ENCODE data around the gene MCM8.

The MCM8 gene

DNA sequence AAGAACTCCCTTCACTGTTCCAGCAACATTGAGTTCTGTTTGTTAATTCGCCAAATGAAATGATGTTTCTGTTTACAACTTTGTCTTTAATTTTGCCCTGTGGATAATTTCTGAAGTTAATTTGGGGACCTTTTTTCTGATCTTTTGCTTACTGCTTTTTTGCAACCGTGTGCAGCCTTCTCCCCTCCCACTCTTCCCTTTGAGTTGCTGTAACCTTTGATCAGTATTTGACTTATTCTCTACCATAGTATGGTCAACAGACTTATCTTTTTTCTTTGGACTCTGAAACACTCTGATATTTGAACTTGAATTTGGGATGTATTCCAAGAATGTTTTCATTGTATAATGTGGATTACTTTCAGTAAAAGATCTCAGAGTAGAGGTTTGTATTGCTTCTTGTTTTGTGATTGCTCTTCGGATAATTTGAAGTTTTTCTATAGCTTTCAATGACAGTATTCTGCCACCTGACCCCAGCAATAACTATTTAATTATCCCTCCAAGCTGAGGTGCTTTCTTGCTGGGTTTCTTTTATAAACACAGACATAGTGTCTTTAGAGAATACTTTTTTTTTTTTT is 57.2 kb downstream of the MCM8 start:
- Histone ChIP-seq H3K79me2 (ENCODE audit: insufficient read depth, low read length) (peaks cover 72% of the 10 kb centered on the region), H3K27ac (ENCODE audit: low read length) (peak overlapping the region; percentile 85), H3K36me3 (ENCODE audit: insufficient read depth, low read length) (peaks cover 38% of the 10 kb centered on the region), H2AFZ (ENCODE audit: low read depth, low read length) (no peak overlapping the region), H3K4me2 (ENCODE audit: insufficient read depth, low read length) (peak overlapping the region; percentile 69), H4K20me1 (ENCODE audit: insufficient read depth, low read length) (peaks cover 29% of the 10 kb centered on the region; the same call in 1 of the 2 replicates), H3K9me3 (ENCODE audit: insufficient read depth, low read length, severe bottlenecking) (no peaks in the 10 kb centered on the region), H3K27me3 (ENCODE audit: insufficient read depth, low read length, poor library complexity) (no peaks in the 10 kb centered on the region), H3K4me3 (ENCODE audit: low read depth in 1 of 2, low read length in 2 of 2) (peak overlapping the region; percentile 64 to 82; a peak in 3 of 4 replicates), H3K9ac (ENCODE audit: low read depth, low read length) (peak overlapping the region; percentile 94), H3K4me1 (ENCODE audit: insufficient read depth, low read length) (peaks cover 36% of the 10 kb centered on the region)
- DNase-seq (no peak), ATAC-seq (ENCODE audit: insufficient read depth, low read depth) (no peak)
- no peak for TF ChIP-seq EZH2 (IDR thresholded peaks at IDR 0.05; ENCODE audit: borderline replicate concordance, low read depth, low read length, severe bottlenecking)
- TF ChIP-seq, protein P1, sequence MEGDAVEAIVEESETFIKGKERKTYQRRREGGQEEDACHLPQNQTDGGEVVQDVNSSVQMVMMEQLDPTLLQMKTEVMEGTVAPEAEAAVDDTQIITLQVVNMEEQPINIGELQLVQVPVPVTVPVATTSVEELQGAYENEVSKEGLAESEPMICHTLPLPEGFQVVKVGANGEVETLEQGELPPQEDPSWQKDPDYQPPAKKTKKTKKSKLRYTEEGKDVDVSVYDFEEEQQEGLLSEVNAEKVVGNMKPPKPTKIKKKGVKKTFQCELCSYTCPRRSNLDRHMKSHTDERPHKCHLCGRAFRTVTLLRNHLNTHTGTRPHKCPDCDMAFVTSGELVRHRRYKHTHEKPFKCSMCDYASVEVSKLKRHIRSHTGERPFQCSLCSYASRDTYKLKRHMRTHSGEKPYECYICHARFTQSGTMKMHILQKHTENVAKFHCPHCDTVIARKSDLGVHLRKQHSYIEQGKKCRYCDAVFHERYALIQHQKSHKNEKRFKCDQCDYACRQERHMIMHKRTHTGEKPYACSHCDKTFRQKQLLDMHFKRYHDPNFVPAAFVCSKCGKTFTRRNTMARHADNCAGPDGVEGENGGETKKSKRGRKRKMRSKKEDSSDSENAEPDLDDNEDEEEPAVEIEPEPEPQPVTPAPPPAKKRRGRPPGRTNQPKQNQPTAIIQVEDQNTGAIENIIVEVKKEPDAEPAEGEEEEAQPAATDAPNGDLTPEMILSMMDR (IDR thresholded peaks at IDR 0.05; ENCODE audit: borderline replicate concordance, extremely low read depth, low read length, poor library complexity, severe bottlenecking), result no peak

DNA sequence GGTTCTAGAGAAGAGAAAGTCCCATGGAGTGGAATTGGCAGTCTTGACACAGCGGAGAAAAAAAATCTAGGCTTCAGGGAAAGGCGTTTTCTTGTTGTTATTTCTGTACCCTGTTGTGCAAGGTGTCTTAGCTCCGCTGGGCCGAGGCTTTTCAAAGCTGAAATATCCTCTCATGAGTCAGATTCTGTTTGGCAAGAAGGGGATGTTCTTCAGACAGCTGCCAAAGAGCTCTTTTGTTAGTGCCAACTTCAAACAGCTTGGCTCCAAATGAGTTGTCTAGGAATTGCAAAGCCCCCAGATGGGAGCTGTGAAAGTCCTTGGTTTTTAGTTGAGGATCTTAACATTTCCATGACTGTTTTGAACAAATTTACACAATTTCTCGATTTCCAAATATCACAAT is 57.8 kb downstream of the MCM8 start:
- Histone ChIP-seq H2AFZ (ENCODE audit: low read depth, low read length) (no peak overlapping the region), H3K4me3 (ENCODE audit: low read depth in 1 of 2, low read length in 2 of 2) (peak overlapping the region in 1 of 2 experiments; percentile 82; a peak in 1 of 4 replicates), H4K20me1 (ENCODE audit: insufficient read depth, low read length) (peaks cover 33% of the 10 kb centered on the region; the same call in 1 of the 2 replicates), H3K27ac (ENCODE audit: low read length) (0 out of 2 replicates have a peak overlapping the region, but pooled peaks have one; percentile 27), H3K36me3 (ENCODE audit: insufficient read depth, low read length) (peaks cover 43% of the 10 kb centered on the region), H3K27me3 (ENCODE audit: insufficient read depth, low read length, poor library complexity) (no peaks in the 10 kb centered on the region), H3K9me3 (ENCODE audit: insufficient read depth, low read length, severe bottlenecking) (no peaks in the 10 kb centered on the region), H3K4me2 (ENCODE audit: insufficient read depth, low read length) (peak overlapping the region; percentile 69), H3K4me1 (ENCODE audit: insufficient read depth, low read length) (peaks cover 36% of the 10 kb centered on the region), H3K79me2 (ENCODE audit: insufficient read depth, low read length) (peaks cover 77% of the 10 kb centered on the region), H3K9ac (ENCODE audit: low read depth, low read length) (peak overlapping the region; percentile 94)
- DNase-seq, result no peak
- ATAC-seq (ENCODE audit: insufficient read depth, low read depth), result no peak
- TF ChIP-seq, protein P1 (IDR thresholded peaks at IDR 0.05; ENCODE audit: borderline replicate concordance, extremely low read depth, low read length, poor library complexity, severe bottlenecking), result no peak
- TF ChIP-seq EZH2 (IDR thresholded peaks at IDR 0.05; ENCODE audit: borderline replicate concordance, low read depth, low read length, severe bottlenecking), result no peak

DNA sequence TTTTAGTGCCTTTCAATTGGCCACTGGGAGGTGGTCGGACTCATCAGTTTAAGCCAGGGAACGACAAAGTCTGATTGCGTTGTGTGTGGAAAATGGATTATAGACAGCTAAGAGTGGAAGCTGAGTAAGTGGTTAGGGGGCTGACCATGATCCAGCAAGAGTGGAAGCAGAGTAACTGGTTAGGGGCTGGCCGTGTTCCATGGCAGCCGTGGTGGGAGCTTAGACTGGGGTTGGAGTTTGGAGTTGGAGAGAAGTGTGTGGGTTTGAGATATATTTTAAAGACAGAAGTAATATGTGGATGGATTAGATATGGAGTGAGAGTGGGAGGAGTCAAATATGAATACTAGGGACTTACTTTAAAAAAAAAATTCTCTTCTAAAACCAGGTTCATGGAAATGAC is 61.7 kb downstream of the MCM8 start:
- Histone ChIP-seq H3K27me3 (ENCODE audit: insufficient read depth, low read length, poor library complexity) (no peaks in the 10 kb centered on the region), H3K4me3 (ENCODE audit: low read depth in 1 of 2, low read length in 2 of 2) (no peak overlapping the region), H3K9me3 (ENCODE audit: insufficient read depth, low read length, severe bottlenecking) (no peaks in the 10 kb centered on the region), H3K4me2 (ENCODE audit: insufficient read depth, low read length) (no peak overlapping the region), H4K20me1 (ENCODE audit: insufficient read depth, low read length) (peaks cover 36% of the 10 kb centered on the region; the same call in 1 of the 2 replicates), H2AFZ (ENCODE audit: low read depth, low read length) (no peak overlapping the region), H3K79me2 (ENCODE audit: insufficient read depth, low read length) (peaks cover 72% of the 10 kb centered on the region), H3K36me3 (ENCODE audit: insufficient read depth, low read length) (peaks cover 79% of the 10 kb centered on the region), H3K9ac (ENCODE audit: low read depth, low read length) (no peak overlapping the region), H3K4me1 (ENCODE audit: insufficient read depth, low read length) (peaks cover 17% of the 10 kb centered on the region), H3K27ac (ENCODE audit: low read length) (no peak overlapping the region)
- no peak for ATAC-seq (ENCODE audit: insufficient read depth, low read depth)
- TF ChIP-seq EZH2 (IDR thresholded peaks at IDR 0.05; ENCODE audit: borderline replicate concordance, low read depth, low read length, severe bottlenecking), result no peak
- TF ChIP-seq, protein P1 (IDR thresholded peaks at IDR 0.05; ENCODE audit: borderline replicate concordance, extremely low read depth, low read length, poor library complexity, severe bottlenecking), result no peak
- no peak for DNase-seq
